GM12878 (cell line): ENCODE data around the gene UTP4. TPM values are rescaled to one million over a fixed set of nuclear protein-coding genes. Genes with fewer than 3 reads are reported as not detected.

ENCODE experiments used
- ATAC-seq: fragments of 200-7000 bp; cut with Tn5 transposase; 3 replicates; pipeline ENCODE4 v1.9.1; 2020; ENCODE audit warnings: mild to moderate bottlenecking, moderate library complexity
- BruUV-seq: library from RNA; stranded (reverse); fragments of 400-500 nt; replicated peaks from 2 replicates; lab custom pipeline; 2021; lab: Mats Ljungman, UMichigan
- CTCF ChIA-PET: fragments of 300-600 bp; sonication (Branson Sonifier 250); formaldehyde crosslinking; extraction: SDS; loops from one replicate; lab custom pipeline; 2021; ENCODE audit warnings: inconsistent platforms; lab: Yijun Ruan, JAX
- POLR2A ChIA-PET: fragments of 350-600 bp; formaldehyde crosslinking; extraction: SDS; loops from one replicate; lab custom pipeline; 2021; ENCODE audit warnings: inconsistent platforms; lab: Charles Lee
- RAD21 ChIA-PET: fragments of 300-600 bp; sonication (Branson Sonifier 250); formaldehyde crosslinking; loops from one replicate; lab custom pipeline; 2023; ENCODE audit warnings: antibody characterized with exemption; ENCODE audit not compliant: unreplicated experiment; lab: Charles Lee
- SMC1A ChIA-PET: fragments of 300-600 bp; sonication (Branson Sonifier 250); formaldehyde crosslinking; loops from one replicate; lab custom pipeline; 2023; ENCODE audit not compliant: unreplicated experiment, uncharacterized antibody; lab: Charles Lee
- DNase-seq: peaks from one replicate; pipeline ENCODE4 v3.0.0-alpha.2; 2011; ENCODE audit warnings: low read depth, low spot score
- FAIRE-seq: peaks from 3 replicates; lab custom pipeline; 2011; peaks lifted over from hg19 to GRCh38; lab: Jason Lieb, UNC
- H2AFZ ChIP-seq: 2 replicates; pipeline ENCODE4 v1.6.0; 2011; ENCODE audit warnings: low read depth, low read length, control low read depth; ENCODE audit not compliant: control insufficient read depth
- H3K27ac ChIP-seq: 2 replicates; pipeline ENCODE4 v1.5.1; 2011; ENCODE audit warnings: control low read depth; ENCODE audit not compliant: control insufficient read depth, insufficient read depth
- H3K27me3 ChIP-seq, 2 experiments: replicated peaks in 1 of 2; 2 replicates each; pipeline versions ENCODE4 v1.6.0 to v1.6.1; 2011; ENCODE audit warnings: low read length in 1 of 2; ENCODE audit not compliant: control insufficient read depth in 2 of 2, insufficient read depth in 2 of 2
- H3K36me3 ChIP-seq, 2 experiments: 2 replicates each; pipeline ENCODE4 v1.5.1; 2011; ENCODE audit warnings: low read length in 1 of 2; ENCODE audit not compliant: control insufficient read depth in 2 of 2, insufficient read depth in 2 of 2
- H3K4me1 ChIP-seq: 2 replicates; pipeline ENCODE4 v1.6.1; 2011; ENCODE audit warnings: mild to moderate bottlenecking, low read length, moderate library complexity, mixed read lengths; ENCODE audit not compliant: control insufficient read depth, insufficient read depth
- H3K4me2 ChIP-seq: 2 replicates; pipeline ENCODE4 v1.6.0; 2011; ENCODE audit warnings: control low read depth; ENCODE audit not compliant: control insufficient read depth, insufficient read depth
- H3K4me3 ChIP-seq: fragments of 200-600 bp; sonication (generic); 2 replicates; pipeline ENCODE4 v1.5.1; 2016
- H3K79me2 ChIP-seq: 2 replicates; pipeline ENCODE4 v1.6.0; 2011; ENCODE audit warnings: low read length; ENCODE audit not compliant: control insufficient read depth, insufficient read depth
- H3K9ac ChIP-seq: 2 replicates; pipeline ENCODE4 v1.8.0; 2011; ENCODE audit warnings: low read length, control low read depth, mixed read lengths; ENCODE audit not compliant: control insufficient read depth, insufficient read depth
- H3K9me3 ChIP-seq: replicated peaks from 3 replicates; pipeline ENCODE4 v1.5.1; 2011; ENCODE audit warnings: mild to moderate bottlenecking, low read length; ENCODE audit not compliant: control insufficient read depth, insufficient read depth
- H4K20me1 ChIP-seq: 2 replicates; pipeline ENCODE4 v1.6.0; 2011; ENCODE audit not compliant: control insufficient read depth, insufficient read depth
- CBFB ChIP-seq: IDR thresholded peaks from 2 replicates; pipeline ENCODE4 v1.6.1; 2016; ENCODE audit warnings: antibody characterized with exemption, low read depth
- DPF2 ChIP-seq: fragments of 450-650 bp; IDR thresholded peaks from 2 replicates; pipeline ENCODE4 v1.6.1; 2017; ENCODE audit warnings: mild to moderate bottlenecking
- EP300 ChIP-seq, 2 experiments: fragments of 150-350 bp in 1 of 2; IDR thresholded peaks; 2 replicates each; pipeline ENCODE4 v1.6.1; 2011 to 2012; ENCODE audit warnings: low read depth in 2 of 2, low read length in 2 of 2, borderline replicate concordance in 1 of 2, improper control_type of control experiment in 1 of 2, inconsistent platforms in 1 of 2; ENCODE audit not compliant: control insufficient read depth in 1 of 2
- GATAD2B ChIP-seq: fragments of 450-650 bp; conservative IDR thresholded peaks from 2 replicates; pipeline ENCODE4 v1.6.1; 2017; ENCODE audit warnings: low read depth, mild to moderate bottlenecking, moderate library complexity
- MTA2 ChIP-seq: fragments of 450-650 bp; IDR thresholded peaks from 2 replicates; pipeline ENCODE4 v1.6.1; 2016; ENCODE audit warnings: low read depth, mild to moderate bottlenecking, moderate library complexity
- NR2C2 ChIP-seq: IDR thresholded peaks from 2 replicates; pipeline ENCODE4 v1.6.1; 2011; ENCODE audit warnings: borderline replicate concordance, low read depth; ENCODE audit not compliant: control insufficient read depth, insufficient read length
- RAD21 ChIP-seq: IDR thresholded peaks from 2 replicates; pipeline ENCODE4 v1.6.1; 2011; ENCODE audit warnings: mild to moderate bottlenecking, low read depth, low read length, moderate library complexity; ENCODE audit not compliant: insufficient read depth
- REST ChIP-seq: IDR thresholded peaks from 2 replicates; pipeline ENCODE4 v1.6.1; 2012; ENCODE audit warnings: mild to moderate bottlenecking, low read depth, low read length
- SIX5 ChIP-seq: IDR thresholded peaks from 2 replicates; pipeline ENCODE4 v1.6.1; 2011; ENCODE audit warnings: mild to moderate bottlenecking, low read depth, low read length, moderate library complexity; ENCODE audit not compliant: severe bottlenecking
- SREBF2 ChIP-seq: IDR thresholded peaks from 2 replicates; pipeline ENCODE4 v1.6.1; 2012; ENCODE audit warnings: mild to moderate bottlenecking, low read length
- TARDBP ChIP-seq: IDR thresholded peaks from 2 replicates; pipeline ENCODE4 v1.6.1; 2016; ENCODE audit warnings: borderline replicate concordance
- TCF12 ChIP-seq: IDR thresholded peaks from 2 replicates; pipeline ENCODE4 v1.6.1; 2011; ENCODE audit warnings: low read depth, mild to moderate bottlenecking, low read length
- YY1 ChIP-seq: IDR thresholded peaks from 2 replicates; pipeline ENCODE4 v1.6.1; 2011; ENCODE audit warnings: low read depth, mild to moderate bottlenecking, low read length
- ZNF687 ChIP-seq: fragments of 450-650 bp; IDR thresholded peaks from 2 replicates; pipeline ENCODE4 v1.6.1; 2017; ENCODE audit warnings: mild to moderate bottlenecking, moderate library complexity
- WGBS: methylation state at CpG from one replicate; pipeline ENCODE4 v1.1.6; 2016; ENCODE audit warnings: low lambda C conversion rate; ENCODE audit not compliant: insufficient replicate concordance, insufficient coverage; ENCODE audit errors: missing lambda C conversion rate; 5-methylcytosine and 5-hydroxymethylcytosine counted together
- in situ Hi-C: fragments of 300-500 bp; cut with MboI; formaldehyde crosslinking; loops from 9 replicates; pipeline ENCODE4 v1.14.3; 2018; ENCODE audit warnings: mixed read lengths
- intact Hi-C: fragments of 100-400 bp; cut with micrococcal nuclease; formaldehyde crosslinking; loops from one replicate; pipeline ENCODE4 v1.14.2; 2022; ENCODE audit not compliant: unreplicated experiment
- polyA plus RNA-seq, 11 experiments: library from polyadenylated mRNA; depleted of rRNA in 4 of 11; unstranded in 6 of 11; stranded (reverse) in 5 of 11; fragments of >200 nt; fragmentation: Nextera tagmentation in 4 of 11; fragmentation: Illumina TruSeq in 1 of 11; extraction: Ambion mirVana in 4 of 11; extraction: Trizol in 1 of 11; gene quantifications; 1 replicate in 1 of 11; 2 replicates in 10 of 11; pipeline versions ENCODE4 v1.2.1 to v1.2.3, GENCODE V29; 2011 to 2016; ENCODE audit warnings: inconsistent platforms in 2 of 11, missing spikeins in 2 of 11, low read depth in 1 of 11
- total RNA-seq, 4 experiments: library from RNA; depleted of rRNA in 3 of 4; stranded (reverse); fragments of >200 nt in 3 of 4; fragmentation: Illumina TruSeq in 1 of 4; extraction: Trizol in 1 of 4; gene quantifications; 2 replicates each; pipeline versions ENCODE4 v1.2.1 to v1.2.3, GENCODE V29; 2013 to 2021
- TF ChIP-seq, protein P1 (sequence below): fragments of 450-650 bp; IDR thresholded peaks from 2 replicates; pipeline ENCODE4 v1.6.1; 2017; ENCODE audit warnings: low read depth, mild to moderate bottlenecking, moderate library complexity

Gene UTP4
- total and polyA plus RNA-seq, 10 of the 15 experiments (the other 5 are each of a cell fraction or from before 2014, with no cell fraction given): 32.5 to 131 (median 84.0) TPM

- in situ Hi-C loops (no loop called here), intact Hi-C loops (no loop called here)
- 60% methylated on average over 4 of the region's 4 CpGs for WGBS
- Histone ChIP-seq H3K9me3 (no peaks in the 10 kb centered on the region), H3K36me3 (no peaks in the 10 kb centered on the region), H3K4me2 (no peak overlapping the region), H2AFZ (no peak overlapping the region), H3K27ac (no peak overlapping the region), H3K79me2 (peaks cover 6% of the 10 kb centered on the region), H3K27me3 (no peaks in the 10 kb centered on the region), H3K4me3 (no peak overlapping the region), H4K20me1 (no peaks in the 10 kb centered on the region), H3K9ac (no peak overlapping the region), H3K4me1 (peaks cover 2% of the 10 kb centered on the region)
- DNase-seq (no peak), FAIRE-seq (no peak), ATAC-seq (no peak)
- SMC1A ChIA-PET: interaction anchor here (0.8 kb wide), 1 partner anchor 54 kb away, joined by 4 read pairs; no protein-coding TSS in a partner anchor
- CTCF ChIA-PET: interaction anchor here (0.6 kb wide), 1 partner anchor 207 kb away, joined by 3 read pairs; no protein-coding TSS in a partner anchor
- no TSS peak for BruUV-seq
- RAD21 ChIA-PET: no interaction called here
- POLR2A ChIA-PET: interaction anchor here (0.6 to 0.8 kb wide), 2 partner anchors 11 to 348 kb away, joined by 3 to 4 read pairs; no protein-coding TSS in a partner anchor
- TF ChIP-seq ZNF687 (no peak), TCF12 (no peak), CBFB (no peak), REST (no peak), EP300 (IDR thresholded peaks at IDR 0.05; ENCODE audit: borderline replicate concordance in 1 of 2, control insufficient read depth in 1 of 2, low read depth in 2 of 2, low read length in 2 of 2) (no peak), DPF2 (no peak), MTA2 (no peak), RAD21 (no peak), GATAD2B (no peak), NR2C2 (no peak), TARDBP (no peak), SREBF2 (no peak), YY1 (no peak), SIX5 (no peak)
- TF ChIP-seq, protein P1, sequence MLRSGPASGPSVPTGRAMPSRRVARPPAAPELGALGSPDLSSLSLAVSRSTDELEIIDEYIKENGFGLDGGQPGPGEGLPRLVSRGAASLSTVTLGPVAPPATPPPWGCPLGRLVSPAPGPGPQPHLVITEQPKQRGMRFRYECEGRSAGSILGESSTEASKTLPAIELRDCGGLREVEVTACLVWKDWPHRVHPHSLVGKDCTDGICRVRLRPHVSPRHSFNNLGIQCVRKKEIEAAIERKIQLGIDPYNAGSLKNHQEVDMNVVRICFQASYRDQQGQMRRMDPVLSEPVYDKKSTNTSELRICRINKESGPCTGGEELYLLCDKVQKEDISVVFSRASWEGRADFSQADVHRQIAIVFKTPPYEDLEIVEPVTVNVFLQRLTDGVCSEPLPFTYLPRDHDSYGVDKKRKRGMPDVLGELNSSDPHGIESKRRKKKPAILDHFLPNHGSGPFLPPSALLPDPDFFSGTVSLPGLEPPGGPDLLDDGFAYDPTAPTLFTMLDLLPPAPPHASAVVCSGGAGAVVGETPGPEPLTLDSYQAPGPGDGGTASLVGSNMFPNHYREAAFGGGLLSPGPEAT: no peak
These were observed 63.0 kb downstream of the UTP4 start for GRCh38 chr16:69195369-69196029.
